HCT116 (cell line): ENCODE measurements around the gene C3orf70. TPM values are rescaled to one million over a fixed set of nuclear protein-coding genes. Genes with fewer than 3 reads are reported as not detected.

Source experiments
- ATAC-seq: fragments of 200-7000 bp; cut with Tn5 transposase; 2 replicates; pipeline ENCODE4 v1.9.1; 2020; ENCODE audit warnings: mild to moderate bottlenecking, moderate library complexity
- BruUV-seq: library from RNA; stranded (reverse); fragments of 400-500 nt; replicated peaks from 2 replicates; lab custom pipeline; 2021; lab: Mats Ljungman, UMichigan
- CTCF ChIA-PET: fragments of 300-600 bp; sonication (Branson Sonifier 250); formaldehyde crosslinking; loops from one replicate; lab custom pipeline; 2021; ENCODE audit warnings: antibody characterized with exemption; lab: Charles Lee
- POLR2A ChIA-PET: fragments of 300-600, 350-600 bp; sonication (Branson Sonifier 250); formaldehyde crosslinking; loops from one replicate; lab custom pipeline; 2021; ENCODE audit warnings: antibody characterized with exemption; lab: Charles Lee
- RAD21 ChIA-PET, 2 experiments: fragments of 300-600 bp; sonication (Branson Sonifier 250); formaldehyde crosslinking; loops; one replicate each; lab custom pipeline; 2023; ENCODE audit warnings: low total read pairs in 2 of 2; ENCODE audit not compliant: uncharacterized antibody in 2 of 2, unreplicated experiment in 2 of 2, low non-redundant PET in 1 of 2; lab: Charles Lee
- DNase-seq: peaks from one replicate; pipeline ENCODE4 v3.0.0-alpha.2; 2010; ENCODE audit warnings: low read depth, low spot score
- H2AFZ ChIP-seq: fragments of 200-600 bp; shearing (Covaris generic), sonication (generic); 2 replicates; pipeline ENCODE4 v1.6.1; 2017; ENCODE audit warnings: low read depth, mixed run types, mixed read lengths, antibody characterized with exemption, low read length; ENCODE audit not compliant: poor library complexity, severe bottlenecking
- H3K27ac ChIP-seq: 2 replicates; pipeline ENCODE4 v1.5.1; 2012; ENCODE audit warnings: low read depth, low read length
- H3K27me3 ChIP-seq: fragments of 200-600 bp; sonication (generic); 2 replicates; pipeline ENCODE4 v1.6.1; 2016; ENCODE audit warnings: mixed run types, low read length, mixed read lengths; ENCODE audit not compliant: insufficient read depth
- H3K36me3 ChIP-seq, 2 experiments: fragments of 200-500 bp in 1 of 2; fragments of 200-600 bp in 1 of 2; sonication (Bioruptor generic) in 1 of 2; sonication (generic) in 1 of 2; 2 replicates each; pipeline versions ENCODE4 v1.5.1 to v1.6.1; 2014 to 2016; ENCODE audit warnings: low read length in 2 of 2, inconsistent platforms in 1 of 2, mixed read lengths in 1 of 2, mixed run types in 1 of 2; ENCODE audit not compliant: insufficient read depth in 2 of 2, control insufficient read depth in 1 of 2
- H3K4me1 ChIP-seq, 2 experiments: fragments of 200-600 bp in 1 of 2; sonication (generic) in 1 of 2; 2 replicates each; pipeline versions ENCODE4 v1.5.1 to v1.6.1; 2012 to 2017; ENCODE audit warnings: low read length in 2 of 2, inconsistent platforms in 1 of 2, mild to moderate bottlenecking in 1 of 2, mixed read lengths in 1 of 2, mixed run types in 1 of 2, moderate library complexity in 1 of 2; ENCODE audit not compliant: insufficient read depth in 2 of 2, control insufficient read depth in 1 of 2
- H3K4me2 ChIP-seq: fragments of 200-600 bp; sonication (generic); 2 replicates; pipeline ENCODE4 v1.6.1; 2017; ENCODE audit warnings: mixed run types, low read length, mixed read lengths
- H3K4me3 ChIP-seq, 2 experiments: fragments of 200-600 bp in 1 of 2; sonication (generic) in 1 of 2; replicated peaks in 1 of 2; 2 replicates each; pipeline ENCODE4 v1.5.1; 2011 to 2016; ENCODE audit warnings: low read length in 2 of 2, control low read depth in 1 of 2, low read depth in 1 of 2, mild to moderate bottlenecking in 1 of 2, mixed read lengths in 1 of 2, mixed run types in 1 of 2
- H3K79me2 ChIP-seq: fragments of 200-600 bp; sonication (generic); 2 replicates; pipeline ENCODE4 v1.6.1; 2017; ENCODE audit warnings: mild to moderate bottlenecking, mixed run types, low read length, moderate library complexity, mixed read lengths; ENCODE audit not compliant: insufficient read depth
- H3K9ac ChIP-seq: fragments of 200-600 bp; sonication (generic); 2 replicates; pipeline ENCODE4 v1.6.1; 2016; ENCODE audit warnings: low read length, mixed read lengths
- H3K9me2 ChIP-seq: fragments of 200-600 bp; sonication (generic), shearing (Covaris generic); 2 replicates; pipeline ENCODE4 v1.6.1; 2017; ENCODE audit warnings: mixed run types, mild to moderate bottlenecking, moderate library complexity; ENCODE audit not compliant: insufficient read depth
- H3K9me3 ChIP-seq, 2 experiments: fragments of 200-500 bp in 1 of 2; fragments of 200-600 bp in 1 of 2; sonication (Bioruptor generic) in 1 of 2; sonication (generic) in 1 of 2; 2 replicates each; pipeline ENCODE4 v1.6.1; 2014 to 2017; ENCODE audit warnings: low read length in 2 of 2, mixed read lengths in 2 of 2, inconsistent platforms in 1 of 2, low read depth in 1 of 2, mild to moderate bottlenecking in 1 of 2, mixed run types in 1 of 2, moderate library complexity in 1 of 2; ENCODE audit not compliant: control insufficient read depth in 1 of 2, insufficient read depth in 1 of 2
- H4K20me1 ChIP-seq: fragments of 200-600 bp; sonication (generic), shearing (Covaris generic); 2 replicates; pipeline ENCODE4 v1.6.1; 2017; ENCODE audit warnings: mixed run types, mild to moderate bottlenecking, moderate library complexity; ENCODE audit not compliant: insufficient read depth
- CBX3 ChIP-seq: IDR thresholded peaks from 2 replicates; pipeline ENCODE4 v1.6.1; 2012; ENCODE audit warnings: low read depth
- CEBPB ChIP-seq: IDR thresholded peaks from 2 replicates; pipeline ENCODE4 v1.6.1; 2012; ENCODE audit warnings: low read depth
- CTCF ChIP-seq, 3 experiments: fragments of 200-600 bp in 1 of 3; sonication (generic) in 1 of 3; IDR thresholded peaks in 2 of 3; conservative IDR thresholded peaks in 1 of 3; 2 replicates each; pipeline ENCODE4 v1.5.1; 2012 to 2017; ENCODE audit warnings: low read depth in 2 of 3, low read length in 2 of 3, antibody characterized with exemption in 1 of 3, borderline replicate concordance in 1 of 3, control low read depth in 1 of 3, mild to moderate bottlenecking in 1 of 3, mixed read lengths in 1 of 3, mixed run types in 1 of 3, moderate library complexity in 1 of 3; ENCODE audit not compliant: insufficient read depth in 1 of 3
- ELF1 ChIP-seq: IDR thresholded peaks from 2 replicates; pipeline ENCODE4 v1.6.1; 2012; ENCODE audit warnings: low read depth, borderline replicate concordance
- JUND ChIP-seq: IDR thresholded peaks from 2 replicates; pipeline ENCODE4 v1.6.1; 2012
- MAX ChIP-seq: IDR thresholded peaks from 2 replicates; pipeline ENCODE4 v1.6.1; 2012
- REST ChIP-seq: IDR thresholded peaks from 2 replicates; pipeline ENCODE4 v1.6.1; 2012; ENCODE audit warnings: low read depth
- TCF7L2 ChIP-seq: IDR thresholded peaks from 2 replicates; pipeline ENCODE4 v1.7.0; 2011; ENCODE audit warnings: borderline replicate concordance, inconsistent platforms; ENCODE audit not compliant: insufficient read depth, insufficient read length; ENCODE audit errors: extremely low read depth
- YY1 ChIP-seq: IDR thresholded peaks from 2 replicates; pipeline ENCODE4 v1.6.1; 2011; ENCODE audit warnings: low read length, low read depth, moderate library complexity, mild to moderate bottlenecking; ENCODE audit not compliant: insufficient replicate concordance; ENCODE audit errors: extremely low read depth
- intact Hi-C: fragments of 100-400 bp; cut with micrococcal nuclease; formaldehyde crosslinking; loops from 2 replicates; pipeline ENCODE4 v1.10.0; 2022
- total RNA-seq: library from RNA; stranded (reverse); gene quantifications from one replicate; pipeline ENCODE4 v1.2.1, GENCODE V29; 2021; ENCODE audit not compliant: unreplicated experiment

The C3orf70 gene
- total RNA-seq, 1 experiment from 2014 or later, result not detected

GRCh38 chr3:185103359-185104127, 49.3 kb downstream of the C3orf70 start (continued):
- TF ChIP-seq REST (no peak), YY1 (no peak), MAX (no peak), TCF7L2 (no peak)

- Histone ChIP-seq H3K4me1 (no peaks in the 10 kb centered on the region), H3K4me3 (no peak overlapping the region), H2AFZ (no peak overlapping the region), H3K36me3 (no peaks in the 10 kb centered on the region), H3K9me3 (no peaks in the 10 kb centered on the region), H3K4me2 (no peak overlapping the region), H3K27ac (no peak overlapping the region), H3K9ac (no peak overlapping the region), H3K9me2 (no peaks in the 10 kb centered on the region), H4K20me1 (no peaks in the 10 kb centered on the region), H3K27me3 (no peaks in the 10 kb centered on the region), H3K79me2 (no peaks in the 10 kb centered on the region)
- ATAC-seq (no peak), DNase-seq (no peak)
- CTCF ChIA-PET, result no interaction called here
- intact Hi-C loops, result no loop called here
- POLR2A ChIA-PET, result no interaction called here
- no TSS peak for BruUV-seq
- RAD21 ChIA-PET, result no interaction called here
- TF ChIP-seq CBX3 (no peak), TCF7L2 (no peak), CTCF (IDR thresholded peaks at IDR 0.05 in 2 of 3, conservative IDR thresholded peaks at IDR 0.05 in 1 of 3; ENCODE audit: borderline replicate concordance in 1 of 3, insufficient read depth in 1 of 3, low read depth in 2 of 3, low read length in 2 of 3) (no peak), JUND (no peak), ELF1 (no peak), CEBPB (no peak)
These were observed 58.2 kb downstream of the C3orf70 start for GRCh38 chr3:185094697-185095096.
